Measurements from ENCODE around the gene MAN2A1. TPM values are rescaled to one million over a fixed set of nuclear protein-coding genes. Genes with fewer than 3 reads are reported as not detected.
A peak's percentile ranks its signal among the peaks of the same experiment; 100 is the strongest.

Gene MAN2A1
- total RNA-seq, 1 donor from 2014 or later, result 85.0 TPM

GRCh38 chr5:109690975-109691574 is 1.3 kb downstream of the MAN2A1 start:
- DNase-seq (ENCODE audit: low read depth), result peak; percentile 67
- H3K36me3 ChIP-seq (ENCODE audit: control insufficient read depth, insufficient read depth, low read length), result no peaks in the 10 kb centered on the region
- no peaks in the 10 kb centered on the region for H3K27me3 ChIP-seq (ENCODE audit: control insufficient read depth, insufficient read depth, low read length)
- FAIRE-seq, result no peak
- peak overlapping the region; percentile 90 for H3K4me3 ChIP-seq (ENCODE audit: low read depth, low read length)
- TF ChIP-seq CTCF (IDR thresholded peaks at IDR 0.05; ENCODE audit: insufficient read depth, low read length, severe bottlenecking), result peak; percentile 67

GRCh38 chr5:109691996-109692395 is 2.3 kb downstream of the MAN2A1 start:
- no peaks in the 10 kb centered on the region for H3K27me3 ChIP-seq (ENCODE audit: control insufficient read depth, insufficient read depth, low read length)
- TF ChIP-seq CTCF (IDR thresholded peaks at IDR 0.05; ENCODE audit: insufficient read depth, low read length, severe bottlenecking), result no peak
- FAIRE-seq (no peak), DNase-seq (ENCODE audit: low read depth) (peak; percentile 36)
- no peaks in the 10 kb centered on the region for H3K36me3 ChIP-seq (ENCODE audit: control insufficient read depth, insufficient read depth, low read length)
- no peak overlapping the region for H3K4me3 ChIP-seq (ENCODE audit: low read depth, low read length)

GRCh38 chr5:109692852-109693251 is 3.1 kb downstream of the MAN2A1 start:
- Histone ChIP-seq H3K36me3 (ENCODE audit: control insufficient read depth, insufficient read depth, low read length) (no peaks in the 10 kb centered on the region), H3K27me3 (ENCODE audit: control insufficient read depth, insufficient read depth, low read length) (no peaks in the 10 kb centered on the region), H3K4me3 (ENCODE audit: low read depth, low read length) (no peak overlapping the region)
- no peak for TF ChIP-seq CTCF (IDR thresholded peaks at IDR 0.05; ENCODE audit: insufficient read depth, low read length, severe bottlenecking)
- DNase-seq (ENCODE audit: low read depth) (no peak), FAIRE-seq (no peak)

GRCh38 chr5:109693535-109694400 is 4.0 kb downstream of the MAN2A1 start:
- TF ChIP-seq CTCF (IDR thresholded peaks at IDR 0.05; ENCODE audit: insufficient read depth, low read length, severe bottlenecking), result no peak
- Histone ChIP-seq H3K4me3 (ENCODE audit: low read depth, low read length) (no peak overlapping the region), H3K36me3 (ENCODE audit: control insufficient read depth, insufficient read depth, low read length) (no peaks in the 10 kb centered on the region), H3K27me3 (ENCODE audit: control insufficient read depth, insufficient read depth, low read length) (no peaks in the 10 kb centered on the region)
- DNase-seq (ENCODE audit: low read depth) (peak; percentile 63), FAIRE-seq (no peak)

- Histone ChIP-seq H3K27me3 (ENCODE audit: control insufficient read depth, insufficient read depth, low read length) (no peaks in the 10 kb centered on the region), H3K36me3 (ENCODE audit: control insufficient read depth, insufficient read depth, low read length) (no peaks in the 10 kb centered on the region), H3K4me3 (ENCODE audit: low read depth, low read length) (no peak overlapping the region)
- DNase-seq (ENCODE audit: low read depth) (peak; percentile 82), FAIRE-seq (no peak)
- TF ChIP-seq CTCF (IDR thresholded peaks at IDR 0.05; ENCODE audit: insufficient read depth, low read length, severe bottlenecking), result no peak
These were observed 4.7 kb downstream of the MAN2A1 start for GRCh38 chr5:109694451-109694891.

Measured in bronchial epithelial cell (primary cell).